AG10803 (cell line): ENCODE measurements around the gene SCUBE1.

Experiments
- DNase-seq: peaks from one replicate; pipeline ENCODE4 v3.0.0; 2010; ENCODE audit warnings: low read depth
- H3K4me3 ChIP-seq: 2 replicates; pipeline ENCODE4 v1.5.1; 2011; ENCODE audit warnings: mild to moderate bottlenecking, low read length, control low read depth
- TF ChIP-seq, protein P1 (sequence below): conservative IDR thresholded peaks from 2 replicates; pipeline ENCODE4 v1.5.1; 2011; ENCODE audit warnings: mild to moderate bottlenecking, low read length, control low read depth, inconsistent platforms

SCUBE1 gene

DNA sequence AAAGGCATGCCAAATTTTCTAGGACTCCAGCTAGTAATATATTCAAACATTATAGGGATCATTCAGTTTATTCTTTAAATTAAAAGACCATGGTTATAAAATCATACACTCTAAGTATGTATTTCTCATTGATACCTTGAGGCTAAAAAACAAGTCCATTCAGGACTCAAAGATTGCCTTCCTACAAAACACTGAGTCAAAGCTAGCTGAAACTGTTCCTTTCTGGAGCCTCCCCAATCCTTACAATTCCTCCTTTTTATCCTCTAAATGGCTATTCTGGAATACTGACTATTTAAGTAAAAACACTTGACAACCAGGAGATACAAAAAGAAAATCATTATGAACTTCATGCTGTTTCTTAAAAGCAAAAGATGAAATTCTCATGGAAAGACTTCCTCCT is 151.3 kb downstream of the SCUBE1 start:
- DNase-seq, result no peak
- TF ChIP-seq, protein P1, sequence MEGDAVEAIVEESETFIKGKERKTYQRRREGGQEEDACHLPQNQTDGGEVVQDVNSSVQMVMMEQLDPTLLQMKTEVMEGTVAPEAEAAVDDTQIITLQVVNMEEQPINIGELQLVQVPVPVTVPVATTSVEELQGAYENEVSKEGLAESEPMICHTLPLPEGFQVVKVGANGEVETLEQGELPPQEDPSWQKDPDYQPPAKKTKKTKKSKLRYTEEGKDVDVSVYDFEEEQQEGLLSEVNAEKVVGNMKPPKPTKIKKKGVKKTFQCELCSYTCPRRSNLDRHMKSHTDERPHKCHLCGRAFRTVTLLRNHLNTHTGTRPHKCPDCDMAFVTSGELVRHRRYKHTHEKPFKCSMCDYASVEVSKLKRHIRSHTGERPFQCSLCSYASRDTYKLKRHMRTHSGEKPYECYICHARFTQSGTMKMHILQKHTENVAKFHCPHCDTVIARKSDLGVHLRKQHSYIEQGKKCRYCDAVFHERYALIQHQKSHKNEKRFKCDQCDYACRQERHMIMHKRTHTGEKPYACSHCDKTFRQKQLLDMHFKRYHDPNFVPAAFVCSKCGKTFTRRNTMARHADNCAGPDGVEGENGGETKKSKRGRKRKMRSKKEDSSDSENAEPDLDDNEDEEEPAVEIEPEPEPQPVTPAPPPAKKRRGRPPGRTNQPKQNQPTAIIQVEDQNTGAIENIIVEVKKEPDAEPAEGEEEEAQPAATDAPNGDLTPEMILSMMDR, result no peak
- no peak overlapping the region for H3K4me3 ChIP-seq

DNA sequence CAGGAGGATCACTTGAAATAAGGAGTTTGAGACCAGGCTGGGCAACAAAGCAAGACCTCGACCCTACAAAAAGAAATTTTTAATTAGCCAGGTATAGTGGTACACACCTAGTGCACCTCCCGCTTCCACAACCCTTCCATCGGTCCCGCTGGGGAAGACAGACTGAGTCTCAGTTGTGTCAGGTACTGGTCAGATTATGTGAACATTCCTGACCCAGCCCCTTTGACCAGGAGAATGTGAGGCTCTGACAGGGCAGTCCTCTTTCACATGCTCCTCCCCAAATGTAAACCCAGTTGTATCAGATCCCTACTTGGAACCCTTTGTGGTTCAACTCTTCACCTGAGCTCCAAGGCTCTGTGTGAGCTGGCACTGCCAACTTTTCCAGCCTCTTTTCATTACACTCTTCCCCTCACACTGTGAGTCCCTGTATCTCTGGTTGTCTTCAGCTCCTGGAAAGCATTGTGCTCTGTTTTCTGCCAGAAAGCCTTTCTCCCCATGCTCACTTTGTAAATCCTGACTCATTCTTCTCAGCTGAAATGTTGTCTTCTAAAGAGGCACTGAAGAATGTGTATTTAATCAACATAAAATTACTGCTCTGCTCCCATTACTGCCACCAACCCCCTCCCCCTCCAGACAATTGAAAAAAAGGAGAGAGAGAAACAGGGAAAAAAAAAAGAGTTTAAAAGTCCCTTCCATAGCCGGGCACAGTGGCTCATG is 154.2 kb downstream of the SCUBE1 start:
- peak; percentile 16 for DNase-seq
- TF ChIP-seq, protein P1, result no peak
- H3K4me3 ChIP-seq, result no peak overlapping the region

DNA sequence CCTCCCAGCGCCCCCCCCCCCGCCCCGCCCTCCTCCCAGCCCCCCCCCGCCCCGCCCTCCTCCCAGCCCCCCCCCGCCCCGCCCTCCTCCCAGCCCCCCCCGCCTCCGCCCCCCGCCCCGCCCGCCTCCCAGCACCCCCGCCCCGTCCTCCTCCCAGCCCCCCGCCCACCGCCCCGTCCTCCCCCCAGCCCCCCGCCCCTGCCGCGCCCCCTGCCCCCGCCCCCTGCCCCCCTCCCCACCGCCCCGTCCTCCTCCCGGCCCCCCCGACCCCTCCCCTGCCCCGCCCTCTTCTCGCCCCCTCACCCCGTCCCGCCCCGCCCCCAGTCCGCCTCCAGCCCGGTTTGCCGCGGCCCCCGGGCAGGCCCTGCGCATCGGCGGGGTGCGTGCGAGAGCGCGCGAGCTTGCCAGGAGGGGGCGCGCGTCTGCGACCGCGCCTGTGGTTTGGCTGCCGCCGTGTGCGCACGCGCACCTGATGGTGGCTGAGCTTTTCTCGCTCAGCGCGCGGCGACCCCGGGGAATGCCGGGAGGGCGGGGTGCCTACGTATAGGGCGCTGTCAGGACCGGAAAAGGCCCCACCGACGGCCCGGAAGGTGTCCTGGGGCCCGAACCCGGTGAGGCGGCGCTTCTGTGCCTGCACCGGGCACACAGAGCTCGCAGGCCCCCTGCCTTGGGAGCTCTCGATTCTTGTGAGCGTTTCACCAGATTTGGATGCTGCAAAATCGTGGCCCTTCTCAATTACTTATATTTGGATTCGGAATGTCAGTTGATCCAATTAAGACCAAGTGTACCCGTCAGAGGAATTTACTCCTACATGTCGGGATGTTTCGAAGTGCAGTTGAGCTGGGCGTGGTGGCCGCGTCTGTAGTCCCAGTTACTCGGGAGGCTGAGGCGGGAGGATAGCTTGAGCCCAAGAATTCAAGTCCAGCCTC is 155.7 kb downstream of the SCUBE1 start:
- TF ChIP-seq, protein P1, result peak; percentile 29
- H3K4me3 ChIP-seq, result peak overlapping the region; percentile 63
- DNase-seq, result peak; percentile 92

DNA sequence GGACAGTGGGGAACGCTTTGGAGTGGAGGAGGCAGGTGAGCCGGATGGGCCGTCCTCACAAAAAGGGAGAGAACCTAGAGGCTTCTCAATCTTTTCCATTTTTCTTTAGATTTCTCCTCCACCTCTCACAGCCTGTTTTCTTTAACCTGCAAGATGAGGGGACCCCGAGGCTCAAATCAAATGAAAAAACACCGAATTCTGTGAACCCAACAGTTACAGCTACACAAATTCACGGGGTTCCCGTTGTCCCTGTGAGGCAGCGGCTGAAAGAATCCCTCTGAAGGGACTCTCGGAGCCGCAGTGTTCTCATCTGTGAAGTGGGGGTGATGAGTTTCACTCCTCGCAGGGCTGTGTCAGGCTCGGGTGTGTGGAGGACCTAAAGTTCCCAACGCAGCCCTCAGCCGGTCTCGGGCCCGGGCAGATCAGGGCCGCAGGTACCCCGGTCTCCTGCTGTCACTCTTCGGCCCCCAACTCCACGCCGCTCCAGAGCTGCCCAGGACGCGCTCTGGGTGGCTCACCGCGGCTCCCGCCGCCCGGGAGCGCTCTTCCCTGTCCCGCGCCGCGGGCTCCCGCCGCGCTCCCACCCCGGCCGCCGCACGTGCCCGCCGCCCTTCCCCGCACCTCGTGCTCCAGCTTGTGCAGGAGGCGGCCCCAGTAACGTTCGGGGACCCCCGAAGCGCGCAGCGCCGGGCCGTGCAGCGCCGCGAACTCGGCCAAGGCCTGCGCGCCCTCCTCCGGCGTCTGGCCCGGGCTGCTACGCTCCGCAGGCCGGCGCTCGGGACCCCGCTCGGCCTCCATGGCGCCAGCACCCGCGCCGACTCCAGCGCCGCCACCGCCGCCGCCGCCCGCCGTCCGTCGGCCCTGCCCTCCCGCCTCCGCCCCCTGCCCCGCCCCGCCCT is 156.7 kb downstream of the SCUBE1 start, which contains the start of gene TTLL12:
TSS of gene TTLL12 (minus strand) at position 863 of the 899 bp plus-strand sequence. CDS start at position 798, 65 bp downstream.
- peak; percentile 60 for DNase-seq
- H3K4me3 ChIP-seq, result peak within 1 kb of the TSS; percentile 75
- TF ChIP-seq, protein P1, result 0 out of 2 replicates have a peak, but pooled peaks have one; percentile 5

DNA sequence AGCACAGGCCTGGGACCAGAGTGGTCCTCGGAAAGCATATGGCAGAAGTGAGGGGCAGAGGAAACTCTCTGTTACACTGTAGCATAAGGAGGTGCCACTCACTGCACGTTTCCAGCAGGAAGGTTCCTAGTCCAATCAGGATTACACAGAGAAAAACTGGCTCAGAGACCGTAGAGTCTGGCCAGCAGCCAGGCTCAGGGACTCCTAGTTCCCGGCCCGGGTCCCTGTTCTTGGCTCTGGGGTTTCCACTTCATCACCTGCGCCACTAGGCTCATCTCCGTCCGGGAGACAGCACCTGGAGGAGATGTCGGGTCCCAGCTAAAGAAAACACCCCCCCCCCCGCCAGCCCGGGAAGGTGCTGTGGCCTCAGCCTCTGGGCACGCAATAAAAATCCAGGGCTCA is 157.3 kb downstream of the SCUBE1 start:
- H3K4me3 ChIP-seq, result peak overlapping the region; percentile 75
- DNase-seq, result peak; percentile 12
- TF ChIP-seq, protein P1, result no peak

DNA sequence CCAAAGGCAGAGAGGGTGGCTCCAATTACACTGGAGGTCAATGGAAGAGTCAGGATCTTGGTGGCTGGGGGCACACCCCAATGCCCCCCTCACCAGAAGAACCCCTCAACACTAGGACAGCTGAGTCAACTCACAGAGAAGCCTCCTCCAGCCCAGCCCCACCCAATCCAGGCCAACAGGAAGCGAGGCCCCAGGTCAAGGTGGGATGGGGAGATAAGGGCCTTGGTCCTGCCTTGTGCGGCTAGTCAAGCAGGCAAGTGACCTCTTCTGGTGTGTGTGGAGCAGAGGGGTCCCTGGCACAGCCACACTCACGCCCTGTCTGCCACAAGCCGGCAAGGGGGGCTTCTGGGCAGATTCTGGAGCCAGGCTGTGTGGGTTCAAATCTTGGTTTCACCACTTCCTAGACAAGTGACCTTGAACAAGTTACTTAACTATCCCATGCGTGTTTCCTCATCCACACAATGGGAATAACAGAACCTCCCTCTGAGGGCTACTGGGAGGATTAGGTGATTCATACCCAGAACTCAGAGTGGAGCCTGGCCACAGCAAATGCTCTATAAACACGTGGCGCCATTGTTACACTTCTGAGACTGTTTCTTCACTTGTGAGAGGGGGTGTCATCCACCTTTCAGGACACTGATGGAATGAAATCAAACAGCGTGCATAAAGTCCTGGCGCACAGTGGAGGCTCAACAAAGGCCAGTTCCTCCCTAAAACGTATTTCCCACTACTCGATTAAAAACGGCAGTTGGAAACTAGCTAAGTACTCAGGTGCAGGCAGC is 159.5 kb downstream of the SCUBE1 start:
- peak; percentile 54 for DNase-seq
- TF ChIP-seq, protein P1, result no peak
- H3K4me3 ChIP-seq, result no peak overlapping the region
